ENCODE data around the gene COPG1. TPM values are rescaled to one million over a fixed set of nuclear protein-coding genes. Genes with fewer than 3 reads are reported as not detected.

Gene COPG1
- total and polyA plus RNA-seq, 10 of the 15 experiments (the other 5 are each of a cell fraction or from before 2014, with no cell fraction given), result 54.8 to 143 (median 91.2) TPM

GRCh38 chr3:129278439-129278965, 29.1 kb downstream of the COPG1 start, which contains the start of gene HMCES (continued):
- TF ChIP-seq IKZF1 (conservative IDR thresholded peaks at IDR 0.05), result peak; percentile 52; the same call in 1 of the 2 replicates
- no peak for TF ChIP-seq CHD2 (IDR thresholded peaks at IDR 0.05; ENCODE audit: borderline replicate concordance, low read depth, low read length)
- TF ChIP-seq KDM1A (IDR thresholded peaks at IDR 0.05; ENCODE audit: borderline replicate concordance), result no peak
- TF ChIP-seq NKRF (conservative IDR thresholded peaks at IDR 0.05), result no peak
- no peak for TF ChIP-seq ZNF217 (IDR thresholded peaks at IDR 0.05)
- TF ChIP-seq ZNF207 (IDR thresholded peaks at IDR 0.05; ENCODE audit: borderline replicate concordance), result no peak
- no peak for TF ChIP-seq MEF2B (IDR thresholded peaks at IDR 0.05; ENCODE audit: partially characterized antibody, poor library complexity, severe bottlenecking)
- no peak for TF ChIP-seq ZBTB33 (IDR thresholded peaks at IDR 0.05)
- TF ChIP-seq RAD21 (IDR thresholded peaks at IDR 0.05; ENCODE audit: insufficient read depth, low read depth, low read length), result no peak
- TF ChIP-seq ELK1 (IDR thresholded peaks at IDR 0.05; ENCODE audit: low read depth, low read length), result no peak
- TF ChIP-seq RFX5 (IDR thresholded peaks at IDR 0.05; ENCODE audit: low read depth, low read length), result no peak
- TF ChIP-seq CREM (IDR thresholded peaks at IDR 0.05; ENCODE audit: low read depth), result peak; percentile 28; the same call in 1 of the 2 replicates
- no peak for TF ChIP-seq PBX3 (IDR thresholded peaks at IDR 0.05; ENCODE audit: insufficient replicate concordance, low read depth, low read length)
- no peak for TF ChIP-seq SMC3 (IDR thresholded peaks at IDR 0.05; ENCODE audit: borderline replicate concordance, low read length)
- no peak for TF ChIP-seq RBBP5 (conservative IDR thresholded peaks at IDR 0.05)
